ENCODE data around the gene IGFN1. TPM values are rescaled to one million over a fixed set of nuclear protein-coding genes. Genes with fewer than 3 reads are reported as not detected.

Gene IGFN1
- total and polyA plus RNA-seq, 2 of the 8 experiments (the other 6 are each of a cell fraction or from before 2014, with no cell fraction given) = not detected

- no peak for TF ChIP-seq ATF3 (IDR thresholded peaks at IDR 0.05; ENCODE audit: insufficient read depth, low read depth, low read length)
- TF ChIP-seq NRF1 (IDR thresholded peaks at IDR 0.05; ENCODE audit: low read depth, low read length) = no peak
- peak; percentile 41 to 65; a peak in 2 of 3 replicates for TF ChIP-seq POLR2A (IDR thresholded peaks at IDR 0.05; ENCODE audit: control extremely low read depth in 1 of 2, low read depth in 2 of 2, low read length in 2 of 2)
- TF ChIP-seq SIN3A (conservative IDR thresholded peaks at IDR 0.05 in 1 of 2, IDR thresholded peaks at IDR 0.05 in 1 of 2; ENCODE audit: low read depth in 1 of 2, low read length in 2 of 2) = peak in 1 of 2 experiments; percentile 16; a peak in 1 of 4 replicates
- TF ChIP-seq SUZ12 (IDR thresholded peaks at IDR 0.05; ENCODE audit: low read length) = no peak
- peak; percentile 56 for TF ChIP-seq KDM4A (IDR thresholded peaks at IDR 0.05; ENCODE audit: low read depth, low read length, severe bottlenecking)
These were observed 36.9 kb upstream of the IGFN1 start (continued) for GRCh38 chr1:201153474-201154388.

Measured in H1 (cell line).